Measurements from ENCODE around the gene UBL7.

Gene UBL7

DNA sequence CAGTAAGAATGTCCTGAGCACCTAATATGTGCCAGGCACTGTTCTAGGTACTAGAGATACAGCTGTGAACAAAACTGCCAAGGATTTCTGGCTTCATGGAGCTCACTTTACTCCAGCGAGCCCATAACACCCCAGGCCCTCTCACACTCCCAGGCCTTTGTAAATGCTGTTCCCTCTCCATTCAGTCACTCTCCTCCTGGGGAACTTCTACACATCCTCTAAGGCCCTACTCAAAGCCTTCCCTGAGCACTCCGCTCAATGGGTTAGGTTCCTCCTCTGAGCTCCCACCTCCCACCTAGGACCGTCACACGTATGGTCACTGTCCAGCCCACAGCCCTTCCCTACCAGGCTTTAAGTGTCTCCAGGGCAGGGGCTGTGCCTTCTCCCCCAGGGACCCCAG, 54.4 kb downstream of the UBL7 start:
- DNase-seq = no peak

- no peak for DNase-seq
Observed at GRCh38 chr15:74405823-74406222, 55.1 kb downstream of the UBL7 start.

GRCh38 chr15:74403991-74404563, 56.9 kb downstream of the UBL7 start:
- DNase-seq = no peak

DNA sequence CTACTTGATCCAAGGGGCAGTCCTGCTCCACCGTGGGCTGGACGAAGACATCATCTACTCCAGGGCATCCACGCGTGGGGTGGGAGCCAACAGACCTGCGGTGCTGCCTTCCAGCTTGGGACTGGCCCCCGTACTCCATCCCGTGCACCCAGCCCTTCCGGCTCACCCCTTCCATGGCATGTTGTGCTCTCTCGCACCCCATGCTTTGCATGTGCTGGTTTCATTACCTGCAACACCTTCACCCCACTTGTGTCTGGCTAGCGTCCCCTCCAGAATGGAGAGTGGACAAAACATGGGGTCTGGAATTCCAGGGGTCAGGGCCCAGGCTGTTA, 57.4 kb downstream of the UBL7 start:
- no peak for DNase-seq

DNA sequence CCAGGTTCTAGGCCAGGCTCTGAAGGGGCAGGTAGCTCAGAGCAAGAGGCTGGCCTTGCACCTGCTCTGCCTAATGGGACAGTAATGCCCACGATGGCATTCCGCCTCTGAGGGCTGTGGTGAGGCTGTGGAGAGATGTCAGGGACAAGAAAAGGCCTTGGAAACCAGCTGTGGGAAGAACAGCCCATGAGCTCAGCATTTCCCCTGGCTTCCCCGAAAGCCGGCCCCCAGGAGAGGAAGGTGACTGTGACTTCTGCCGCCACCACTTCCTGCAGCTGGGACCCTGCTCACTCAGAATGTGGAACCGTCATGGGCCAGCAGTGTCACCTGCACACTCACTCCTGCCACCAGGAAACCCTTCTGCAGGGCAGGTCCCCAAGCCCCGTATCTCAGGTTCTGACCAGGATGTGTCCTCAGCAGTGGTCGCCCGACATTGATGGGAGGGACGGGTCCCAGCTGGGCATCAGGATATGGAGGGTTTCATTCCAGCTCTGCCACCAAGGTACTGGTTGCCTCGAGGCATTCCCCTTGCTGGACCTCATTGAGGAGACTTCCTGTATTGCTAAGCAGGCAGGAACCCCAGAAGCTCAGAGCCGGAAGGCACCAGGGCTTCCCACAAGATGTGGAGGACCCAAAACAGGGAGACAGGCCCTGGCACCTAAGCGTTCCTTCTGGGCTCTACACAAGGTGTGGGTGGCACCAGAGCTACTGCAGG, 57.9 kb downstream of the UBL7 start:
- peak in 3 of 5 donors; percentile 14 to 92 (median 16) for DNase-seq

DNA sequence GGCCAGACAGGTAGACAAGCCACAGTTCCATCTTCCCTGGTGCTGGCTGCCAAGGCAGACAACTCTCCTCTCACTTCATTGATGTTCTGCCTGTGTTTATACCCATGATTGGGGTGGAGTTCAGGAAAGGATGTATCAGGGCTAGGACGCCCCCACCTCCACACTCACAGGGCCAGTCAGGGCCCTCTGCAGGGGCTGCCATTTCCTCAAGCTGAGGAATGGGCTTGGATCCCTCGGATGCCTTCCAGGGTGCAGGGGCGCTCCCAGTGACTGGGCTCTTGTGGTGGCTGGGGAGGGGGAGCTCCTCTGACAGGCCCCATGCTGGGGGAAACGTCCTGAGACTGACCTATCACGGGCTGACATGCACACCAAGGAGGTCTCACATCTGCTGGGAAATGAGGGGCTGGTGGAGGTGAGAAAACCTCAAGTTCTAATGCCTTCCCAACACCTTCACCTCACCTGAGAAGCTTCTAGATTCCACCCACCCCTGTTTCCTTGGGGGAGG, 58.6 kb downstream of the UBL7 start:
- DNase-seq = no peak

DNA sequence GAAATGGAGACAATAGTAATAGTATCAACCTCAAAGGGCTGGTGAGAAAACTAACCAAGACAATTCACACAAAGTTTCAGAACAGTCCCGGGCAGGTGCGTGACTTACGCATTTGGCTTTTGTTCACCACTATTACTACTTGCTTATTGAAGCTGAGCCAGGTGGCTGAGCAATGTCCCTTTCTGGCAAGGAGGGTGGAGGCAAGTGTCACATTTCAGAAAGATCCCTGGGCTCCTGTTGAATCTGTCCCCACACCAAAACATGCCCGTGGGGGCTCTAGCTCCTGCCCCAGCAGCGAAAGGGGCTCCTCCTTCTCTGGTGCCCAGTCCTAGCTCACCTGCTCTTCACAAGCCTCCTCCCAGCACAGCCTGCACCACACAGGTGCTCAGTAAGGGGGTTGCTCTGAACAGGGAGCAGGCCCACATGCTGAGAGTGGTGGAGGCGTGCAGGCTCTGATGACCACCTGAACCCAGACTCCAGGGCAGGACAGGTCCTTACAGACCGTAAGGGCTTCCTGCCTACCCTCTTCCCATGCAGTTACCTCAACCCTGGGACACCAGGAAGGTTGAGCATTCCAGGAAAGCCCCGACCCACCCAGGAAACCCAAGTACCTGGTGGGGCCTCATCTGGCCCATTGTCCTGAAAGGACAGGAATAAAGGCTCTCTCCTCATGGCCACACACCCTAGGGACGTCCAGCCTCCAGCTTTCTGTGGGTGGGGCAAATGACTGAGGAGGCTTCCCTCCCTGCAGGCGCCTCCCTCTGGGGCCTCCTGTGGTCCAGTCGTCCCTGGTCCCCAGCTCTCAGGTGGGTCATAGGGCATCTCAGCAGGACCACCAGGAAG, 59.8 kb downstream of the UBL7 start:
- peak in 1 of 5 donors; percentile 61 for DNase-seq

DNA sequence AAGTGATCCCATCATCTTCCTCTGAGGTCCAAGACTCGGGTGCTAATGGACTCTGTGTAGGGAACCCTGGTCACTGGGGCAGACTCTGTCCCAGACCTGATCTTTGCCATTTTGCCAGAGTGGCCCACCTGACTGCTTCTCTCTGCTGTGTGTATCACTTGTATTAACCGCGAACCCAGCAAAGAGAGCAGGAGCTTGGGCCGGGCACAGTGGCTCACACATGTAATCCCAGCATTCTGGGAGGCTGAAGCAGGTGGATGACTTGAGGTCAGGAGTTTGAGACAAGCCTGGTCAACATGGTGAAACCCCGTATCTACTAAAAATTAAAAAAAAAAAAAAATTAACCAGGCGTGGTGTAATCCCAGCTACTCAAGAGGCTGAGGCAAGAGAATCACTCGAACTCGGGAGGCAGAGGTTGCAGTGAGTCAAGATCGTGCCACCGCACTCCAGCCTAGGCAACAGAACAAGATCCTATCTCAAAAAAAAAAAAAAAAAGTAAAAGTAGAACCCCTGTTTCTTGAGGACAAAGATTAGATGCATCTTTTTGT, 60.6 kb downstream of the UBL7 start:
- peak in 1 of 5 donors; percentile 66 for DNase-seq

GRCh38 chr15:74399511-74400312, 61.2 kb downstream of the UBL7 start:
- DNase-seq = peak in 1 of 5 donors; percentile 82

DNA sequence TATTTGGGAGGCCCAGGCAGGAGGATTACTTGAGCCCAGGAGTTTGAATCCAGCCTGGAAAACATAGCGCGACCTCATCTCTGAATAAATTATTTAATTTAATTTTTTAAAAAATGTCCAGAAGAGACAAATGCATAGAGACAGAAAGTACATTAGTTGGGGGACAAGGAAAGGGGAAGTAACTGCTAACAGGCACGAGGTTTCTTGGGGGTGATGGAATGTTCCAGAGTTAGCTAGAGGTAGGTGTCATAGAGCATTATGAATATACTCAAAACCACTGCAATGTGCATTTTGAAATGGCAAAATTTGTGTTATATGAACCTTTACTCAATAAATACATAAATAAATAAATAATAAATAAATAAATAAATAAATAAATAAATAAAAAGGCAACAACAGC, 61.9 kb downstream of the UBL7 start:
- no peak for DNase-seq

GRCh38 chr15:74398183-74398582, 62.8 kb downstream of the UBL7 start:
- DNase-seq = no peak

GRCh38 chr15:74397239-74398068, 63.5 kb downstream of the UBL7 start:
- no peak for DNase-seq

- DNase-seq = no peak
Observed at GRCh38 chr15:74396445-74397238, 64.3 kb downstream of the UBL7 start.

GRCh38 chr15:74396146-74396438, 64.9 kb downstream of the UBL7 start:
- no peak for DNase-seq
